Fibroblast of pulmonary artery (primary cell): Measurements from ENCODE around the gene TAF5L.
"Not testable (repeated sequence)": the region's sequence is repeated elsewhere in the genome, so short reads cannot be mapped to it uniquely, and the experiment has no call there.

Source experiments
- DNase-seq: peaks from one replicate; pipeline ENCODE4 v3.0.0-alpha.2; 2010; ENCODE audit warnings: low read depth
- H3K4me3 ChIP-seq: replicated peaks from 2 replicates; pipeline ENCODE4 v1.5.1; 2011; ENCODE audit warnings: low read depth, mild to moderate bottlenecking, control low read depth, low read length, moderate library complexity
- TF ChIP-seq, protein P1 (sequence below): IDR thresholded peaks from 2 replicates; pipeline ENCODE4 v1.5.1; 2011; ENCODE audit warnings: mild to moderate bottlenecking, control low read depth, low read length, inconsistent platforms; ENCODE audit errors: missing control alignments

The TAF5L gene

DNA sequence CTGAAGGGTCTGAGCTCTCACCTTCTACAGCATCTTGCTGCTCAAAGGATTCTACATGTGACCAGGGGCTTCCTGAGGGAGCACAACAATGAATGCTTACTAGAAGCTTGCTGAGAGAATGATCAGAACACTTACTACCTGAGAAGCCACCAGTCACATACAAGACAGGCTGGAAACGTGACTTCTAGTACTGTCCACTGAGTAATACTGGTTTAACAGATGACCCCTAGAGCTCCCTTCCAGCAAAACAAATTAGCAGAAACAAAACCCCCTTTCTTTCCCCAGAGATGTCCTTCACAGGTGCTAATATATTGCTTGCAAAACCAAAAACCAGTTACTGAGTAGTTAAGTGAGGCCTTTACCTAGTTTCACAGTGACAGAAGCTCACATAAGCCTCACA is 2.1 kb downstream of the TAF5L start:
- H3K4me3 ChIP-seq, result no peak overlapping the region
- TF ChIP-seq, protein P1, sequence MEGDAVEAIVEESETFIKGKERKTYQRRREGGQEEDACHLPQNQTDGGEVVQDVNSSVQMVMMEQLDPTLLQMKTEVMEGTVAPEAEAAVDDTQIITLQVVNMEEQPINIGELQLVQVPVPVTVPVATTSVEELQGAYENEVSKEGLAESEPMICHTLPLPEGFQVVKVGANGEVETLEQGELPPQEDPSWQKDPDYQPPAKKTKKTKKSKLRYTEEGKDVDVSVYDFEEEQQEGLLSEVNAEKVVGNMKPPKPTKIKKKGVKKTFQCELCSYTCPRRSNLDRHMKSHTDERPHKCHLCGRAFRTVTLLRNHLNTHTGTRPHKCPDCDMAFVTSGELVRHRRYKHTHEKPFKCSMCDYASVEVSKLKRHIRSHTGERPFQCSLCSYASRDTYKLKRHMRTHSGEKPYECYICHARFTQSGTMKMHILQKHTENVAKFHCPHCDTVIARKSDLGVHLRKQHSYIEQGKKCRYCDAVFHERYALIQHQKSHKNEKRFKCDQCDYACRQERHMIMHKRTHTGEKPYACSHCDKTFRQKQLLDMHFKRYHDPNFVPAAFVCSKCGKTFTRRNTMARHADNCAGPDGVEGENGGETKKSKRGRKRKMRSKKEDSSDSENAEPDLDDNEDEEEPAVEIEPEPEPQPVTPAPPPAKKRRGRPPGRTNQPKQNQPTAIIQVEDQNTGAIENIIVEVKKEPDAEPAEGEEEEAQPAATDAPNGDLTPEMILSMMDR, result no peak

GRCh38 chr1:229623225-229623624 is 2.7 kb downstream of the TAF5L start:
- no peak overlapping the region for H3K4me3 ChIP-seq
- DNase-seq, result no peak
- TF ChIP-seq, protein P1, result no peak

More for the DNA sequence above, 2.1 kb downstream of the TAF5L start:
- DNase-seq, result no peak

DNA sequence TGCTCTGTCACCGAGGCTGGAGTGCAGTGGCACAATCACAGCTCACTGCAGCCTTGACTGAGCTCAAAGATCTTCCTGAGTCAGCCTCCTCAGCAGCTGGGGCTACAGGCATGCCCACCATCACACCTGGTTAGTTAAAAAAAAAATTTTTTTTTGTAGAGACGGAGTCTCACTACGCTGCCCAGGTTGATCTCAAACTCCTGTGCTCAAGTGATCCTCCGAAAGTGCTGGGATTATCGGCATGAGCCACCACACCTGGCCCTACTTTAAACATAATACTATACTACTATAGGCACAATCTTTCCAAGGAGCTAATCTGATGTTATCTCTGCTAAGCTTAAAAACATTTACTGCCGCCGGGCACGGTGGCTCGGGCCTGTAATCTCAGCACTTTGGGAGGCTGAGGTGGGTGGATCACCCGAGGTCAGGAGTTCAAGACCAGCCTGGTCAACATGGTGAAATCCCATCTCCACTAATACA is 3.2 kb downstream of the TAF5L start:
- DNase-seq, H3K4me3 ChIP-seq: not testable (repeated sequence)

DNA sequence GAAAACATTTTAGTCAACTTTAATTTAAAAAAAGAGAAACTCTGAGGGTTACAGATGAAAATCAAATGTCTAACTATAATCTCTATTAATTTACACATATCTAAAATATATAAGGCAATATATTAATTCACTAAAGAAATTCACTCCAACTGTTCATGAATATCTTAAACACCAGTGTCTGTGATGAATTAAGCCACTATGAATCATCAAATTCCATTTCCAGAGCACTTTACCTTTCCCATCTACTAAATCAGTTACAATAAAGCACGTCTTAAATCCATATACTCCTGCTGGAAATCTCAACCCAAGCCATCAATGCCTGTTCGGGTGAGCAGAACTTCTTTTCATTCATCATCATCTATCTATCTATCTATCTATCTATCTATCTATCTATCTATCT is 4.3 kb downstream of the TAF5L start:
- no peak for DNase-seq
- TF ChIP-seq, protein P1, result no peak
- H3K4me3 ChIP-seq, result no peak overlapping the region

GRCh38 chr1:229620876-229621275 is 5.0 kb downstream of the TAF5L start:
- TF ChIP-seq, protein P1, result no peak
- peak; percentile 72 for DNase-seq
- H3K4me3 ChIP-seq, result no peak overlapping the region

DNA sequence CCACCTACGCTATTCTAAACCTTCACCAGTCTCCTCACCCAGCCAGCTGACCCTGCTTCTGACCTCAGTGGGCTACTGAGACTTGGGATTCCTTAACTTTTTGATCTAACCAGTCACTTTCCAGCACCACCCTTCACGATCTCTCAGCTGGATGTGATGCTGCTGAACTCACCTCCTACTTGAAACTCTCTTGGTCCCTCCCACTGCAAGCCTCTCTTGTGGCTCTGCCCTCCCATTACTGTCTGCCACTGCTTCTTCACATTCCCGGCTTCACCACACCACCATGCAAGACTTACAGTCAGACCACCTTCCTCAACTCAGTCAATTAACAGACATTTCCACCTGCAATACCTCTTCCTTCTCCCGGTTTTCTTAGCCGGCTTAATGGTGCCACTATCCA is 6.3 kb downstream of the TAF5L start:
- TF ChIP-seq, protein P1, result no peak
- DNase-seq, result no peak
- no peak overlapping the region for H3K4me3 ChIP-seq

DNA sequence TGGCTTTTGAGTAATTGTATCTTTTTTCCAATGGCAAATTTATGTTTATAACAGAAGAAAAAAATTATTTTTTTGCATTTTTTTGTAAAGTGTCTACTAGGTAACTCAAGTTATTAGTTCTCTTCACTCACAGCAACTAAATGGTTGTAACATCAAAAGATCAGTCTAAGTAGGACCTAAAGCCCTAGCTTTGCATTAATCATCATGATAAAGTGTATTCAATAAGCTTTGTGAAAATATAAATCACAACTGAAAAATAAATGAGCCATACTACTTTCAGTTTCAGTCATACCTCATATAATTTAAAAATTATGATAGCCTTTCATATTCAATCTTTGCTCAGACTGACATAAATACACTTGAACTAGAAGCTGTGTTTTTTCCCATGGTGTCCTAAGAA is 6.9 kb downstream of the TAF5L start:
- TF ChIP-seq, protein P1, result no peak
- DNase-seq, result no peak
- H3K4me3 ChIP-seq, result no peak overlapping the region
